WTC11 (cell line): Measurements from ENCODE around the gene INCENP. TPM values are rescaled to one million over a fixed set of nuclear protein-coding genes. Genes with fewer than 3 reads are reported as not detected.

ENCODE experiments used
- ATAC-seq: fragments of 200-7000 bp; cut with Tn5 transposase; 2 replicates; pipeline ENCODE4 v1.10.0; 2021; ENCODE audit warnings: mild to moderate bottlenecking, moderate library complexity
- CTCF ChIA-PET: fragments of 300-600 bp; sonication (Branson Sonifier 250); formaldehyde crosslinking; loops from one replicate; lab custom pipeline; 2021; ENCODE audit warnings: antibody characterized with exemption; lab: Charles Lee
- POLR2A ChIA-PET: fragments of 350-600 bp; sonication (Branson Sonifier 250); formaldehyde crosslinking; loops from one replicate; lab custom pipeline; 2021; ENCODE audit warnings: antibody characterized with exemption; lab: Charles Lee
- DNase-seq: peaks from one replicate; pipeline ENCODE4 v3.0.0; 2021; ENCODE audit warnings: low spot score
- H3K27ac Mint-ChIP-seq: 2 replicates; pipeline ENCODE4 v1.8.0; 2021; ENCODE audit warnings: mixed read lengths
- H3K27me3 Mint-ChIP-seq: 2 replicates; pipeline ENCODE4 v1.8.0; 2021; ENCODE audit warnings: low read depth, mild to moderate bottlenecking, moderate library complexity, mixed read lengths
- H3K36me3 Mint-ChIP-seq: 2 replicates; pipeline ENCODE4 v1.8.0; 2021; ENCODE audit warnings: mixed read lengths
- H3K4me1 Mint-ChIP-seq: 2 replicates; pipeline ENCODE4 v1.8.0; 2022; ENCODE audit warnings: mixed read lengths
- H3K4me3 Mint-ChIP-seq: 2 replicates; pipeline ENCODE4 v1.8.0; 2021; ENCODE audit warnings: mild to moderate bottlenecking, moderate library complexity, mixed read lengths
- H3K9me3 Mint-ChIP-seq: 2 replicates; pipeline ENCODE4 v1.8.0; 2021; ENCODE audit warnings: mixed read lengths
- ATF1 ChIP-seq: sonication (generic); formaldehyde crosslinking; IDR thresholded peaks from 2 replicates; pipeline ENCODE4 v1.8.1; 2023; ENCODE audit warnings: mild to moderate bottlenecking, moderate library complexity, missing genetic modification reagents
- ATF6 ChIP-seq: sonication (generic); formaldehyde crosslinking; IDR thresholded peaks from 2 replicates; pipeline ENCODE4 v1.8.1; 2023; ENCODE audit warnings: mild to moderate bottlenecking, missing genetic modification reagents
- CBFB ChIP-seq: sonication (generic); formaldehyde crosslinking; IDR thresholded peaks from 2 replicates; pipeline ENCODE4 v1.8.1; 2022; ENCODE audit warnings: mild to moderate bottlenecking, low read depth, missing genetic modification reagents
- CREB1 ChIP-seq: sonication (generic); formaldehyde crosslinking; IDR thresholded peaks from 2 replicates; pipeline ENCODE4 v1.8.0; 2023; ENCODE audit warnings: mild to moderate bottlenecking, missing genetic modification reagents
- ERG ChIP-seq: fragments of 250-450 bp; sonication (Bioruptor Pico); IDR thresholded peaks from 2 replicates; pipeline ENCODE4 v1.8.0; 2021; ENCODE audit warnings: mild to moderate bottlenecking
- FOXP1 ChIP-seq: sonication (generic); formaldehyde crosslinking; IDR thresholded peaks from 2 replicates; pipeline ENCODE4 v1.8.0; 2022; ENCODE audit warnings: missing genetic modification reagents, mild to moderate bottlenecking, moderate library complexity, borderline replicate concordance
- KAT7 ChIP-seq: sonication (generic); formaldehyde crosslinking; IDR thresholded peaks from 2 replicates; pipeline ENCODE4 v1.8.1; 2023; ENCODE audit warnings: missing genetic modification reagents, mild to moderate bottlenecking, borderline replicate concordance
- MAX ChIP-seq: sonication (generic); formaldehyde crosslinking; IDR thresholded peaks from 2 replicates; pipeline ENCODE4 v1.8.0; 2022; ENCODE audit warnings: mild to moderate bottlenecking, missing genetic modification reagents
- NFE2L1 ChIP-seq: sonication (generic); formaldehyde crosslinking; IDR thresholded peaks from 2 replicates; pipeline ENCODE4 v1.8.1; 2023; ENCODE audit warnings: missing genetic modification reagents
- OVOL2 ChIP-seq: fragments of 250-450 bp; sonication (Bioruptor Pico); IDR thresholded peaks from 2 replicates; pipeline ENCODE4 v1.9.0; 2021; ENCODE audit warnings: mild to moderate bottlenecking, borderline replicate concordance
- PRRX2 ChIP-seq: fragments of 250-450 bp; sonication (Bioruptor Pico); IDR thresholded peaks from 2 replicates; pipeline ENCODE4 v1.8.0; 2021; ENCODE audit warnings: mild to moderate bottlenecking
- RELA ChIP-seq: sonication (generic); formaldehyde crosslinking; IDR thresholded peaks from 2 replicates; pipeline ENCODE4 v1.8.1; 2022; ENCODE audit warnings: missing genetic modification reagents, mild to moderate bottlenecking, borderline replicate concordance
- SOX15 ChIP-seq: fragments of 250-450 bp; sonication (Bioruptor Pico); IDR thresholded peaks from 2 replicates; pipeline ENCODE4 v1.9.0; 2021; ENCODE audit warnings: mild to moderate bottlenecking
- STAT6 ChIP-seq: sonication (generic); formaldehyde crosslinking; conservative IDR thresholded peaks from 2 replicates; pipeline ENCODE4 v1.8.1; 2023; ENCODE audit warnings: mild to moderate bottlenecking, low read depth, missing genetic modification reagents, moderate library complexity
- TCF7 ChIP-seq: sonication (generic); formaldehyde crosslinking; IDR thresholded peaks from 2 replicates; pipeline ENCODE4 v1.8.0; 2022; ENCODE audit warnings: mild to moderate bottlenecking, low read depth, missing genetic modification reagents, moderate library complexity
- TEAD4 ChIP-seq: sonication (generic); formaldehyde crosslinking; IDR thresholded peaks from 2 replicates; pipeline ENCODE4 v1.8.0; 2022; ENCODE audit warnings: mild to moderate bottlenecking, missing genetic modification reagents
- USF2 ChIP-seq: sonication (generic); formaldehyde crosslinking; IDR thresholded peaks from 2 replicates; pipeline ENCODE4 v1.8.1; 2023; ENCODE audit warnings: mild to moderate bottlenecking, missing genetic modification reagents, moderate library complexity
- ZBTB43 ChIP-seq: sonication (generic); formaldehyde crosslinking; IDR thresholded peaks from 2 replicates; pipeline ENCODE4 v1.8.1; 2023; ENCODE audit warnings: mild to moderate bottlenecking, missing genetic modification reagents
- ZNF219 ChIP-seq: sonication (generic); formaldehyde crosslinking; IDR thresholded peaks from 2 replicates; pipeline ENCODE4 v1.8.0; 2023; ENCODE audit warnings: missing genetic modification reagents, mild to moderate bottlenecking, borderline replicate concordance
- ZNF232 ChIP-seq: sonication (generic); formaldehyde crosslinking; IDR thresholded peaks from 2 replicates; pipeline ENCODE4 v1.8.0; 2022; ENCODE audit warnings: mild to moderate bottlenecking, missing genetic modification reagents
- ZNF396 ChIP-seq: fragments of 250-450 bp; sonication (Bioruptor Pico); IDR thresholded peaks from 2 replicates; pipeline ENCODE4 v1.8.0; 2021; ENCODE audit warnings: mild to moderate bottlenecking, moderate library complexity, borderline replicate concordance
- ZNF425 ChIP-seq: fragments of 250-450 bp; sonication (Bioruptor Pico); conservative IDR thresholded peaks from 2 replicates; pipeline ENCODE4 v1.9.0; 2021; ENCODE audit warnings: mild to moderate bottlenecking
- total RNA-seq: library from RNA; stranded (reverse); gene quantifications from 3 replicates; pipeline ENCODE4 v1.2.3, GENCODE V29; 2021

The INCENP gene
- total RNA-seq, 1 experiment from 2014 or later = 158 TPM

GRCh38 chr11:62130283-62131169 lies 6.7 kb downstream of the INCENP start (continued):
- no peak for TF ChIP-seq ATF1 (CRISPR knock-in tag)
- TF ChIP-seq CREB1 = no peak
- no peak for TF ChIP-seq ZNF219
- no peak for TF ChIP-seq USF2 (CRISPR knock-in tag)
- TF ChIP-seq ZNF232 = no peak
- no peak for TF ChIP-seq ZBTB43 (CRISPR knock-in tag)
- TF ChIP-seq PRRX2 (CRISPR knock-in tag) = no peak
- no peak for TF ChIP-seq MAX (CRISPR knock-in tag)
- no peak for TF ChIP-seq STAT6

- TF ChIP-seq FOXP1 (CRISPR knock-in tag) (no peak), NFE2L1 (no peak), ERG (CRISPR knock-in tag) (no peak), ATF1 (CRISPR knock-in tag) (no peak), CBFB (no peak), KAT7 (no peak), ZNF396 (CRISPR knock-in tag) (no peak), TEAD4 (CRISPR knock-in tag) (no peak), USF2 (CRISPR knock-in tag) (no peak), SOX15 (no peak), PRRX2 (CRISPR knock-in tag) (no peak), RELA (no peak), ZNF425 (CRISPR knock-in tag) (no peak), TCF7 (CRISPR knock-in tag) (no peak), ATF6 (CRISPR knock-in tag) (no peak), MAX (CRISPR knock-in tag) (no peak), OVOL2 (CRISPR knock-in tag) (no peak)
- Mint-ChIP-seq H3K27ac (no peak overlapping the region), H3K27me3 (no peaks in the 10 kb centered on the region), H3K9me3 (no peaks in the 10 kb centered on the region), H3K4me1 (peaks cover 4% of the 10 kb centered on the region; the same call in 1 of the 2 replicates), H3K4me3 (no peak overlapping the region), H3K36me3 (peaks cover 61% of the 10 kb centered on the region)
- ChIA-PET CTCF (interaction anchor here (0.5 to 1.8 kb wide), 3 partner anchors 12 to 507 kb away, joined by 3 to 6 read pairs (median 5); no protein-coding TSS in a partner anchor), POLR2A (no interaction called here)
- DNase-seq (no peak), ATAC-seq (no peak)
Measured at GRCh38 chr11:62131170-62131464, 7.3 kb downstream of the INCENP start.
